HEK293 (cell line): ENCODE results near the gene C20orf96.

ENCODE experiments used
- CTCF ChIA-PET: fragments of 350-600 bp; formaldehyde crosslinking; extraction: SDS; loops from one replicate; lab custom pipeline; 2021; ENCODE audit warnings: antibody characterized with exemption; lab: Yijun Ruan, JAX
- POLR2A ChIA-PET: fragments of 300-600 bp; formaldehyde crosslinking; extraction: SDS; loops from one replicate; lab custom pipeline; 2020; ENCODE audit warnings: antibody characterized with exemption, inconsistent platforms; lab: Yijun Ruan, JAX
- H3K27ac ChIP-seq: fragments of 200-500 bp; sonication (Bioruptor generic); 2 replicates; pipeline ENCODE4 v1.5.1; 2014; ENCODE audit warnings: low read depth, low read length, control low read depth, inconsistent platforms; ENCODE audit errors: extremely low read depth
- H3K36me3 ChIP-seq, 2 experiments: fragments of 200-500 bp in 1 of 2; sonication (Bioruptor generic) in 1 of 2; 1 replicate in 1 of 2; 2 replicates in 1 of 2; pipeline ENCODE4 v1.5.1; 2014 to 2017; ENCODE audit warnings: inconsistent platforms in 2 of 2, low read length in 2 of 2; ENCODE audit not compliant: control insufficient read depth in 2 of 2, insufficient read depth in 1 of 2
- H3K4me1 ChIP-seq: fragments of 200-500 bp; sonication (Bioruptor generic); 2 replicates; pipeline ENCODE4 v1.5.1; 2014; ENCODE audit warnings: mild to moderate bottlenecking, low read length, inconsistent platforms; ENCODE audit not compliant: control insufficient read depth, insufficient read depth
- H3K4me3 ChIP-seq: 2 replicates; pipeline ENCODE4 v1.5.1; 2011; ENCODE audit warnings: low read depth, mild to moderate bottlenecking, control low read depth, low read length, moderate library complexity
- H3K9me3 ChIP-seq: fragments of 200-500 bp; sonication (Bioruptor generic); 2 replicates; pipeline ENCODE4 v1.5.1; 2014; ENCODE audit warnings: low read depth, low read length, inconsistent platforms; ENCODE audit not compliant: control insufficient read depth, insufficient read depth
- IKZF3 ChIP-seq: fragments of 450-650 bp; IDR thresholded peaks from 2 replicates; pipeline ENCODE4 v1.5.0; 2018; ENCODE audit warnings: missing biosample characterization, mild to moderate bottlenecking, missing genetic modification characterization, moderate library complexity
- MZF1 ChIP-seq: fragments of 450-650 bp; formaldehyde crosslinking; IDR thresholded peaks from 2 replicates; pipeline ENCODE4 v1.5.1; 2017; ENCODE audit warnings: missing biosample characterization, missing genetic modification characterization, borderline replicate concordance
- YY1 ChIP-seq: fragments of 450-650 bp; formaldehyde crosslinking; IDR thresholded peaks from 2 replicates; pipeline ENCODE4 v1.5.1; 2018; ENCODE audit warnings: missing biosample characterization, missing genetic modification characterization
- ZNF214 ChIP-seq: fragments of 450-650 bp; formaldehyde crosslinking; IDR thresholded peaks from 2 replicates; pipeline ENCODE4 v1.5.1; 2017; ENCODE audit warnings: missing biosample characterization, mild to moderate bottlenecking, missing genetic modification characterization, borderline replicate concordance
- TF ChIP-seq, protein P1 (sequence below): fragments of 450-650 bp; IDR thresholded peaks from 2 replicates; pipeline ENCODE4 v1.5.1; 2018; ENCODE audit warnings: missing biosample characterization, mild to moderate bottlenecking, missing genetic modification characterization
- TF ChIP-seq, protein P2 (sequence below): fragments of 450-650 bp; formaldehyde crosslinking; IDR thresholded peaks from 2 replicates; pipeline ENCODE4 v1.5.1; 2017; ENCODE audit warnings: missing biosample characterization, missing genetic modification characterization
- TF ChIP-seq, protein P3 (sequence below): fragments of 450-650 bp; formaldehyde crosslinking; IDR thresholded peaks from 2 replicates; pipeline ENCODE4 v1.5.1; 2016; ENCODE audit warnings: missing biosample characterization, missing genetic modification characterization
- TF ChIP-seq, protein P4 (sequence below): fragments of 450-650 bp; formaldehyde crosslinking; IDR thresholded peaks from 2 replicates; pipeline ENCODE4 v1.5.1; 2017; ENCODE audit warnings: missing biosample characterization, missing genetic modification characterization
- TF ChIP-seq, protein P5 (sequence below): fragments of 450-650 bp; formaldehyde crosslinking; IDR thresholded peaks from 2 replicates; pipeline ENCODE4 v1.5.1; 2016; ENCODE audit warnings: missing biosample characterization, missing genetic modification characterization, borderline replicate concordance

The C20orf96 gene

DNA sequence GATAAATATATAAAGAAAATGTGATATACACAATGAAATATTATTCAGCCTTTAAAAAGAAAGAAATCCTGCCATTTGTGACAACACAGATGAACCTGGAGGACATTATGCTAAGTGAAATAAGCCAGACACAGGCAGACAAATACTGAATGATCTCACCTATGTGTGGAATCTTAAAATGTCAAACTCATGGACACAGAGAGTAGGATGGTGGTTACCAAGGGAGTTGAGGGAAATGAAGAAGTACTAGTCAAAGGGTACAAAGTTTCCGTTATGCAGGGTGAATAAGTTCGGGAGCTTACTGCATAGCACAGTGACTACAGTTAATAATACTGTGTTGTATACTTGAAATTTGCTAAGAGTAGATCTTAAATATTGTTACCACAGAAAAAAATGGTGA is 47.6 kb downstream of the C20orf96 start (continued):
- TF ChIP-seq, protein P1, sequence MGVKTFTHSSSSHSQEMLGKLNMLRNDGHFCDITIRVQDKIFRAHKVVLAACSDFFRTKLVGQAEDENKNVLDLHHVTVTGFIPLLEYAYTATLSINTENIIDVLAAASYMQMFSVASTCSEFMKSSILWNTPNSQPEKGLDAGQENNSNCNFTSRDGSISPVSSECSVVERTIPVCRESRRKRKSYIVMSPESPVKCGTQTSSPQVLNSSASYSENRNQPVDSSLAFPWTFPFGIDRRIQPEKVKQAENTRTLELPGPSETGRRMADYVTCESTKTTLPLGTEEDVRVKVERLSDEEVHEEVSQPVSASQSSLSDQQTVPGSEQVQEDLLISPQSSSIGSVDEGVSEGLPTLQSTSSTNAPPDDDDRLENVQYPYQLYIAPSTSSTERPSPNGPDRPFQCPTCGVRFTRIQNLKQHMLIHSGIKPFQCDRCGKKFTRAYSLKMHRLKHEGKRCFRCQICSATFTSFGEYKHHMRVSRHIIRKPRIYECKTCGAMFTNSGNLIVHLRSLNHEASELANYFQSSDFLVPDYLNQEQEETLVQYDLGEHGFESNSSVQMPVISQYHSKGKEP (tag by site-specific recombination): no peak

DNA sequence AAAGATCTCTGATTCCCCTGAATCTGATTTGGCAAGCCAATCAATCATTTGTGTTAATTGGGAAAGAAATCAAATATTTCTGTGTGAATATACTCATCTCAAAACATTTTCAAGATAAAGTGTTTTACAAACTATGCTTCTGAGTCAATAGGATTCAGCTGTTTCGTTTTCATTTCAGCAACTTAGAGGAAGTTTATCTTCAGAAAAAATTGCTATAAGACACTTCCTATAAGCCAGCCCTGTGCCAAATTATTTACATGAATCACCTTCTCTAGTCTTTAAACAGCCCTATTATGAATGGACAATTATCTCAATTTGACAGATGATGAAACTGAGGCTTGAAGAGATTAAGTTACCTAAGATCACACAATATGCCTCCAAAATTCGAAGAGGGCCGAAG is 52.6 kb downstream of the C20orf96 start:
- H3K27ac ChIP-seq: no peak overlapping the region
- no peak overlapping the region for H3K4me3 ChIP-seq
- CTCF ChIA-PET: interaction anchor here (1.6 to 2.7 kb wide), 3 partner anchors 10 to 93 kb away, joined by 4 to 7 read pairs (median 5); partner anchors contain the start of gene DEFB129
- no peak for TF ChIP-seq YY1 (tag by site-specific recombination)
- TF ChIP-seq, protein P2, sequence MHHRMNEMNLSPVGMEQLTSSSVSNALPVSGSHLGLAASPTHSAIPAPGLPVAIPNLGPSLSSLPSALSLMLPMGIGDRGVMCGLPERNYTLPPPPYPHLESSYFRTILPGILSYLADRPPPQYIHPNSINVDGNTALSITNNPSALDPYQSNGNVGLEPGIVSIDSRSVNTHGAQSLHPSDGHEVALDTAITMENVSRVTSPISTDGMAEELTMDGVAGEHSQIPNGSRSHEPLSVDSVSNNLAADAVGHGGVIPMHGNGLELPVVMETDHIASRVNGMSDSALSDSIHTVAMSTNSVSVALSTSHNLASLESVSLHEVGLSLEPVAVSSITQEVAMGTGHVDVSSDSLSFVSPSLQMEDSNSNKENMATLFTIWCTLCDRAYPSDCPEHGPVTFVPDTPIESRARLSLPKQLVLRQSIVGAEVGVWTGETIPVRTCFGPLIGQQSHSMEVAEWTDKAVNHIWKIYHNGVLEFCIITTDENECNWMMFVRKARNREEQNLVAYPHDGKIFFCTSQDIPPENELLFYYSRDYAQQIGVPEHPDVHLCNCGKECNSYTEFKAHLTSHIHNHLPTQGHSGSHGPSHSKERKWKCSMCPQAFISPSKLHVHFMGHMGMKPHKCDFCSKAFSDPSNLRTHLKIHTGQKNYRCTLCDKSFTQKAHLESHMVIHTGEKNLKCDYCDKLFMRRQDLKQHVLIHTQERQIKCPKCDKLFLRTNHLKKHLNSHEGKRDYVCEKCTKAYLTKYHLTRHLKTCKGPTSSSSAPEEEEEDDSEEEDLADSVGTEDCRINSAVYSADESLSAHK: no peak
- TF ChIP-seq, protein P3, sequence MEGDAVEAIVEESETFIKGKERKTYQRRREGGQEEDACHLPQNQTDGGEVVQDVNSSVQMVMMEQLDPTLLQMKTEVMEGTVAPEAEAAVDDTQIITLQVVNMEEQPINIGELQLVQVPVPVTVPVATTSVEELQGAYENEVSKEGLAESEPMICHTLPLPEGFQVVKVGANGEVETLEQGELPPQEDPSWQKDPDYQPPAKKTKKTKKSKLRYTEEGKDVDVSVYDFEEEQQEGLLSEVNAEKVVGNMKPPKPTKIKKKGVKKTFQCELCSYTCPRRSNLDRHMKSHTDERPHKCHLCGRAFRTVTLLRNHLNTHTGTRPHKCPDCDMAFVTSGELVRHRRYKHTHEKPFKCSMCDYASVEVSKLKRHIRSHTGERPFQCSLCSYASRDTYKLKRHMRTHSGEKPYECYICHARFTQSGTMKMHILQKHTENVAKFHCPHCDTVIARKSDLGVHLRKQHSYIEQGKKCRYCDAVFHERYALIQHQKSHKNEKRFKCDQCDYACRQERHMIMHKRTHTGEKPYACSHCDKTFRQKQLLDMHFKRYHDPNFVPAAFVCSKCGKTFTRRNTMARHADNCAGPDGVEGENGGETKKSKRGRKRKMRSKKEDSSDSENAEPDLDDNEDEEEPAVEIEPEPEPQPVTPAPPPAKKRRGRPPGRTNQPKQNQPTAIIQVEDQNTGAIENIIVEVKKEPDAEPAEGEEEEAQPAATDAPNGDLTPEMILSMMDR: no peak
- no peak for TF ChIP-seq ZNF214 (tag by site-specific recombination)
- no peak for TF ChIP-seq MZF1 (tag by site-specific recombination)
- no peak for TF ChIP-seq IKZF3 (tag by site-specific recombination)
- TF ChIP-seq, protein P4, sequence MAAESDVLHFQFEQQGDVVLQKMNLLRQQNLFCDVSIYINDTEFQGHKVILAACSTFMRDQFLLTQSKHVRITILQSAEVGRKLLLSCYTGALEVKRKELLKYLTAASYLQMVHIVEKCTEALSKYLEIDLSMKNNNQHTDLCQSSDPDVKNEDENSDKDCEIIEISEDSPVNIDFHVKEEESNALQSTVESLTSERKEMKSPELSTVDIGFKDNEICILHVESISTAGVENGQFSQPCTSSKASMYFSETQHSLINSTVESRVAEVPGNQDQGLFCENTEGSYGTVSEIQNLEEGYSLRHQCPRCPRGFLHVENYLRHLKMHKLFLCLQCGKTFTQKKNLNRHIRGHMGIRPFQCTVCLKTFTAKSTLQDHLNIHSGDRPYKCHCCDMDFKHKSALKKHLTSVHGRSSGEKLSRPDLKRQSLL: no peak
- TF ChIP-seq, protein P5, sequence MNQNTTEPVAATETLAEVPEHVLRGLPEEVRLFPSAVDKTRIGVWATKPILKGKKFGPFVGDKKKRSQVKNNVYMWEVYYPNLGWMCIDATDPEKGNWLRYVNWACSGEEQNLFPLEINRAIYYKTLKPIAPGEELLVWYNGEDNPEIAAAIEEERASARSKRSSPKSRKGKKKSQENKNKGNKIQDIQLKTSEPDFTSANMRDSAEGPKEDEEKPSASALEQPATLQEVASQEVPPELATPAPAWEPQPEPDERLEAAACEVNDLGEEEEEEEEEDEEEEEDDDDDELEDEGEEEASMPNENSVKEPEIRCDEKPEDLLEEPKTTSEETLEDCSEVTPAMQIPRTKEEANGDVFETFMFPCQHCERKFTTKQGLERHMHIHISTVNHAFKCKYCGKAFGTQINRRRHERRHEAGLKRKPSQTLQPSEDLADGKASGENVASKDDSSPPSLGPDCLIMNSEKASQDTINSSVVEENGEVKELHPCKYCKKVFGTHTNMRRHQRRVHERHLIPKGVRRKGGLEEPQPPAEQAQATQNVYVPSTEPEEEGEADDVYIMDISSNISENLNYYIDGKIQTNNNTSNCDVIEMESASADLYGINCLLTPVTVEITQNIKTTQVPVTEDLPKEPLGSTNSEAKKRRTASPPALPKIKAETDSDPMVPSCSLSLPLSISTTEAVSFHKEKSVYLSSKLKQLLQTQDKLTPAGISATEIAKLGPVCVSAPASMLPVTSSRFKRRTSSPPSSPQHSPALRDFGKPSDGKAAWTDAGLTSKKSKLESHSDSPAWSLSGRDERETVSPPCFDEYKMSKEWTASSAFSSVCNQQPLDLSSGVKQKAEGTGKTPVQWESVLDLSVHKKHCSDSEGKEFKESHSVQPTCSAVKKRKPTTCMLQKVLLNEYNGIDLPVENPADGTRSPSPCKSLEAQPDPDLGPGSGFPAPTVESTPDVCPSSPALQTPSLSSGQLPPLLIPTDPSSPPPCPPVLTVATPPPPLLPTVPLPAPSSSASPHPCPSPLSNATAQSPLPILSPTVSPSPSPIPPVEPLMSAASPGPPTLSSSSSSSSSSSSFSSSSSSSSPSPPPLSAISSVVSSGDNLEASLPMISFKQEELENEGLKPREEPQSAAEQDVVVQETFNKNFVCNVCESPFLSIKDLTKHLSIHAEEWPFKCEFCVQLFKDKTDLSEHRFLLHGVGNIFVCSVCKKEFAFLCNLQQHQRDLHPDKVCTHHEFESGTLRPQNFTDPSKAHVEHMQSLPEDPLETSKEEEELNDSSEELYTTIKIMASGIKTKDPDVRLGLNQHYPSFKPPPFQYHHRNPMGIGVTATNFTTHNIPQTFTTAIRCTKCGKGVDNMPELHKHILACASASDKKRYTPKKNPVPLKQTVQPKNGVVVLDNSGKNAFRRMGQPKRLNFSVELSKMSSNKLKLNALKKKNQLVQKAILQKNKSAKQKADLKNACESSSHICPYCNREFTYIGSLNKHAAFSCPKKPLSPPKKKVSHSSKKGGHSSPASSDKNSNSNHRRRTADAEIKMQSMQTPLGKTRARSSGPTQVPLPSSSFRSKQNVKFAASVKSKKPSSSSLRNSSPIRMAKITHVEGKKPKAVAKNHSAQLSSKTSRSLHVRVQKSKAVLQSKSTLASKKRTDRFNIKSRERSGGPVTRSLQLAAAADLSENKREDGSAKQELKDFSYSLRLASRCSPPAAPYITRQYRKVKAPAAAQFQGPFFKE (tag by site-specific recombination): no peak
- TF ChIP-seq, all 188 proteins: peak for 0
- POLR2A ChIA-PET: no interaction called here
- Histone ChIP-seq H3K4me1 (no peaks in the 10 kb centered on the region), H3K36me3 (no peaks in the 10 kb centered on the region), H3K9me3 (no peaks in the 10 kb centered on the region)
